NCI-H1436 treated with DMSO at 0.1 percent for 48 hours (cell line): ENCODE measurements around the gene COX5B.
"Not testable (repeated sequence)": the region's sequence is repeated elsewhere in the genome, so short reads cannot be mapped to it uniquely, and the experiment has no call there.

ENCODE experiments used
- DNase-seq: peaks from one replicate; lab custom pipeline; 2025; lab: John Stamatoyannopoulos, UW

The COX5B gene, protein sequence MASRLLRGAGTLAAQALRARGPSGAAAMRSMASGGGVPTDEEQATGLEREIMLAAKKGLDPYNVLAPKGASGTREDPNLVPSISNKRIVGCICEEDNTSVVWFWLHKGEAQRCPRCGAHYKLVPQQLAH

GRCh38 chr2:97645695-97646629 lies at the start of gene COX5B:
Gene COX5B (plus strand): TSS chr2:97646062. CDS start chr2:97646087, 25 bp downstream.
- DNase-seq = peak; percentile 82

GRCh38 chr2:97596180-97596579 lies 49.7 kb upstream of the COX5B start:
- DNase-seq = not testable (repeated sequence)

DNA sequence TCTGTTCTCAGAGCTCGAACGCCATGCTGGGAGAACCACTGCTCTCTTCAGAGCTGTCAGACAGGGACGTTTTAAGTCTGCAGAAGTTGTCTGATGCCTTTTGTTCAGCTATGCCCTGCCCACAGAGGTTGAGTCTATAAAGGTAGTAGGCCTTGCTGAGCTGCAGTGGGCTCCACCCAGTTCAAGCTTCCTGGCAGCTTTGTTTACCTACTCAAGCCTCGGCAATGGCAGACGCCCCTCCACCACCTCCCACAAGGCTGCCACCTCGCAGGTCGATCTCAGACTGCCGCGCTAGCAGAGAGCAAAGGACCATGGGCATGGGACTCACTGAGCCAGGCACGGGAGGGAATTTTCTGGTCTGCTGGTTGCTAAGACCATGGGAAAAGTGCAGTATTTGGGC lies 44.3 kb upstream of the COX5B start:
- DNase-seq = not testable (repeated sequence)

- not testable (repeated sequence) for DNase-seq
Observed at GRCh38 chr2:97605109-97605508, 40.8 kb upstream of the COX5B start.

DNA sequence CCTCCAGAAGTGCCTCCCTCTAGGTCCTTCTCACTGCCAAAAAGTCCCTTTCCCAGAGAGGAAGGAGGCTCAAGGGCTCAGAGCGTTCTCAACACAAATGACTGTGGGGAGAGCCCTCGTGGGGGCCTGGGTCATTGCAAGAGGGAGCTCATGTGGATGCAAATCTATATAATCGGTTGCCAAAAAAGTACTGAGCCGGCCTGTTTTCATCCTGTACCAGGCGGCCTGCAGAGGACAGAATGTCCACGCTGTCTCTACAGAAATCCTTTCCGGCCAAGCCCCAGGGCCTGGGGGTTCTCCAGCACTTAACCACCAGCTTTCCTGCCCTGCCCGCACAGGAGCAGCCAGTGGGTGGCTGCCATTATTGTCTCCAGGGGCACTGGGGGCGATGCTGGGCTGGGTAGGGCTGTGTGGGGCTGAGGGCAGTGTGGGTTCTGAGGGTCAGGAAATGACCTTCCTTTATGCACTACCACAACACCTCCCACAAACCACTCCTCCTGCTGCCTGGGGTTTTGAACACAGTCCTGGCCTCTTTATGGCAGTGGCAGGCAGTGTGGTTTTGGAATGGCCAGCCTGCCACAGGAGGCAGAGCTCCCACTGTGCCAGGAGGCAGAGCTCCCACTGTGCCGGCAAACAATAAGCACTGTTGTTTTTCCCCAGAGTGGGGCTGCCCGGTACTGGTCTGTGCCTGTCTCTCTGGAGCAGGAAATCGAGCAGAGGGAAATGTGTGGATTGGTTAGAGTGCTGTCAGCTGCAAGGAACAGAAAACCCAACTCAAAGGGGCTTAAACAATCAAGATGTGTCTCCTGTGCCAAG lies 40.1 kb upstream of the COX5B start:
- DNase-seq = not testable (repeated sequence)

DNA sequence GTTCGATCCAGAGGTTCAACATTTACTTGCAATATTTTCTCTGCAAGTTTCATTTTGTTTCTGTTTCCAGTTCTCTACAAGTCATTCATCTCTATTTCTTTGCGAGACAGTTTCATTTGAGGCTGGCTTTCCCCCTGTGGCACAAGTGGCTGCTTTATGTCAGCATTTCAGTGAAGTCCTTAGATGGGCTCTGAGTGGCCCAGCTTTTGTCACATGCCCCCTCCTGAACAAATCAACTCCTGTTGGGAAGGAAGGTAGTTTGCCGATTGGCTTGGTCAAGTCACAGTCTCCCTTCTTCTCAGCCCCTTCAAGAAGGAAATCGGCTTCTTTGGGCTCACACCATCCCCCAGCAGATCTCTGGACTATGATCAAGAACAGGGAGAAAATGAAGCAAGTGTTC lies 37.1 kb upstream of the COX5B start:
- not testable (repeated sequence) for DNase-seq

- DNase-seq = not testable (repeated sequence)
Observed at GRCh38 chr2:97611895-97612294, 34.0 kb upstream of the COX5B start.

DNA sequence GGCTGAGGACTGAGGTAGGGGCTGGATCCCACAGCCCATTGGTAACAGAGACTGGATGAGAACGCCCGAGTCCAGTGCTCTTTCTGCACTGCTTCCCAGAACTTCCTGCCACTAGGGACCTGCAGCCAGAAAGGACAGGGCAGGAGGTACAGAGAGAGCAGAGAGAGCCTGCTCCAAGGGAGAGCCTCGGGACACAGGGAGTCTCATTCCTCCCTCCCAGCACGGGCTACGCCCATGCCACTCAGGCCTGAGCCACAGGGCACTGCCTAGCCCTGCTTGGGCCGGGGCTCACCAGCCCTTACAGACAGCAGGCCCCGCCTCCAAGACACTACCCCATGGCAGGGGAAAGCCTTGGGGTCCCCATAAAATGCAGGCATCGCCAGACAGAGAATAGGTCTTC lies 30.1 kb upstream of the COX5B start:
- not testable (repeated sequence) for DNase-seq

GRCh38 chr2:97617911-97618310 lies 28.0 kb upstream of the COX5B start:
- DNase-seq = no peak

DNA sequence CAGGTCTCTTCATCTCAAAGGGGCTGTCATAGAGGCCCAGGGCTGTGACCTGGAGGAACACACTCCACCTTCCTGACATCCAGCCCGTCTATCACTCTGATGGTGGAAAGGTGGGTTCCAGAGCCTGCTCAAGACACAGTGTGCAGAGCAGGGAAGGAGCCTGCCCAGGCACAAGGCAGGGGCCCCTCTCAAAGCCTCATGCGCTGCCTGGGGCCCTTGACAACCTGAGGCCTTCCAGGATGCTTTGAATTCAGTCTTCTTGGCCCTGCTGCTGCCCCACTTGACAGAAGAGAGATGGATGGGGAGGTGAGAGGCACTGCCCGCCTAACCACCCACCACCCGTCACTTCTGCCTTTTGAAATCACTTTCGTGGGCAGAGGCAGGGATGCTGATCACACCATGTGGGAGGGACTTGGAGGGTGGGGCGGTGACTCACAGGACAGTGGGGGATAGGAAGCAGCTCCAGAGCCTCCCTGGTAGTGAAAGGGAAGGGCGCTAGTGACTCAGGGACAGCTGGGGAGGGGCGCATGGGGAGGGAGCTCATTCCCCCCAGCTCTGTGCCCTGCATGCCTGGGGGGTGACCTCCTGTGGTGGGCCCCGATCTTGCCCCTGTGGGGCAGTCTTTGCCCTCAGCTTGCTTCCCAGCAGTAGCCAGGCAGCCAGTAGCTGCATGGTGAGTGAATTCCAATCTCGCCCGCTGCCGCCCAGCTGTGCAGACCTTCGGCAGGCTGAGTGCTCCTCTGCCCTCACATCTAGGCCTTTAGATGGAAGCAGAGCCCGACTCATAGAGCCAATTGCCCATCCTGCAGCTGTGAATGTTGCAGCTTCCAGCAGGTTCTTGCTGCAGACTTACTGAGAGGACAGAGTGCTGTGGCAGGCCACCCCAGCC lies 26.7 kb upstream of the COX5B start:
- DNase-seq = not testable (repeated sequence)

GRCh38 chr2:97620492-97620891 lies 25.4 kb upstream of the COX5B start:
- DNase-seq = not testable (repeated sequence)

DNA sequence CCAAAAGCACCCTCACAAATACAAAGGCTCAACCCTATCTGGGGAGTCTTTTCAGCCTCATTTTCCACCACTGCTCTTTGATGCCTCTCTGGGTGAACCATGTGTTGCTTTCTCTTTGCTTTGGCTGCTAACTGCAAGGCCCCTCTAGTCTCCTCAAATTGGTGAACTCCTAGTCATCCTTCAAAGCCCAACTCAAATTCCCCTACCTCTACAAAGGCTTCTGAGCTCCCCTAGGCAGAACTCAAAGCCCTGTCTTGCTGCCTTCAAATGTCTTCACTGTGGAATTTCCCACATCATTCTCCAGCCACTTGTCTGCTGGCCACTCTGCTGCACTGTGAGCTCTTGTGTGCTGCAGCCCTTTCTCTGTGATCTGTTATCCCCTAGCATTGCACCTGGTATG lies 22.9 kb upstream of the COX5B start:
- DNase-seq = not testable (repeated sequence)

DNA sequence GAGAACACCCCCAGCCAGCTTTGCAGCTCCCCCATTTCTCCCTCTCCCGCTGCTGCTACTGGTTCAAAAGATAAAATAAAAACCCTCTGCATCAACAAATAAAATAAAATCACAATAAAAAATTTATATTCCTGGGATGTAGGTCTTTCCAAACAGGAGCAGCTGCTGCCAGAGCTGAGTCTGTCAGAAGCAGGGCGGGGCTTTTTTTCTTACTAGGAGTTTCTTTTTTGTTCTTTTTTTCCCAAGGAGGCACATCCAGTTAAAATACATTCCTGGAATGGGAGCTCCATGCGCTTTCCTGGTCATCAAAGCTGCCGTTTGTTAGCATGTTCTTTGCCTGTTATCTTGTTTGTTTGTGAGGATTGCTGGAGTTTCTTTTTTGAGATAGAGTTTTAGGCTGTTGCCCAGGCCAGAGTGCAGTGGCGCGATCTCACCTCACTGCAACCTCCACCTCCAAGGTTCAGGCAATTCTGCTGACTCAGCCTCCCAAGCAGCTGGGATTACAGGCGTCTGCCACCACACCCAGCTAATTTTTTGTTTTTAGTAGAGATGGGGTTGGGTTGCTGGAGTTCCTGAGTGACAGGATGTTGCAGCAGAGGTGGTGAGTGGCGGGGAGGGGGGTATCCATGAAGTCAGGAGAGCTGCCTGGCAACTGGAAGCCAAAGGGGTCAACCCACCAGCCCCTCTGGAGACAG lies 20.4 kb upstream of the COX5B start:
- DNase-seq = not testable (repeated sequence)

DNA sequence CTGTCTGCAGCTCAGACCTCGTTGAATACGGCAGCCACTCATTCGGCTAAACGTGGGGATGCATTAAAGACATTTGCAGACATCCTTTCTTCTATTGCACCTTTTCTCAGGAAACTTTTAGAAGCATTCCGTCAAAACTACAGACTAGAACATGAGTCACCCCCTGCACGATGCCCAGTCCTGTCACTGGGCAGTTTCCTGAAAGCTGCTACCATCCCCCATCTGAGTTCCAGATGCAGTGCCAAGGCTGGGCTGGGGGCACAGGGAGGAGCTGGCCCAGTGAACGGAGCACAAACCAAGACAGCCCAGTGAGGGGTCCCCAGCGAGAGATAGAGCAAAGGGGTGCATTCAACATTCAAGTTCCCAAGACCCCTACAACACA lies 19.8 kb upstream of the COX5B start:
- DNase-seq = not testable (repeated sequence)

DNA sequence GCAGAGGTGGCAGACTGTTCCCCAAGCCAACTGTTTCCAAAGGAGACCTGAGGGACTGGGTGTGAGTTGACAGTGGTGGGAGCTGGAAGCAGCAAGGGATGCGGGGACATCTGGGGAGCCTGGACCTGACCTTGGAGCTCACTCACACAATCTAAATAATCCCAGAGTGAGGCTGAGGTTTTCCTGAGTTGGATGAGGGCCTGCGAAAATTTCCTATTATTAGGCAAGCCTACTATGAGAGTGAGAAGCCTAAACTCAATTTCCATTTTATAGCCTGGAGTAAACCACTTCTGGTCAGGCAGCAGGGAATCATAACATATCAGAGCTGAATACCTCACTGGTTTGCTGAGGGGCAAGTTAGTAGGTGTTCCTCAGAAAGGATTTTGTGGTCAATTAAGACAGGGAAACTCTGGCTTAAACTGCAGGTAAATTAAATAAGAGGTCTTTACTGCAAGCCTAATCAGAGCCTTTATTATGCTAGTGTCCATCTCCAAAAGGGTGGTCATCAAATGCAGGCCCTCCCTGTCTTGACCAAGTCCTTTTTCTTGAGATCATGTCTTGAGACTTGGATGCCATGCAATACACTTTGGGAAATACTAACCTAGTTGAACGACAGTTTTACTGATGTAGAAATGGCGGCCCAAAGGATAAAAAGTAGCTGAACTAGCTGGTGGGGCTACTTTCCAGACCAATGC lies 1.7 kb upstream of the COX5B start:
- no peak for DNase-seq

GRCh38 chr2:97645112-97645694 lies 659 bp upstream of the COX5B start:
- DNase-seq = no peak

DNA sequence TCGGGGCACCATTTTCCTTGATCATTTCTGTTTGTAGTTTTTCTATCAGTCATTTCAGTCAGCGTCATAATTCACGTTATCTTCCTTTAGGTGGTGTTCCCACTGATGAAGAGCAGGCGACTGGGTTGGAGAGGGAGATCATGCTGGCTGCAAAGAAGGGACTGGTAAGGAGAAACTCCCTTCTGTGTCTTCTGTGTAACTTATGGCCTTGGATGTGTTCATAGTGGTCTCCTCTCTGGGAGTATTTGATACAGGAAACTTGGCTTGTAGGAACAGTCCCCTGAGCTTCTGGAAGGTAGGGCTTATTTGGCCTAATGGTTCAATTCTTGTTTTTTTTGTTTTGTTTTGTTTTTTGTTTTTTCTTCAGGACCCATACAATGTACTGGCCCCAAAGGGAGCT lies 1.1 kb downstream of the COX5B start:
- no peak for DNase-seq

DNA sequence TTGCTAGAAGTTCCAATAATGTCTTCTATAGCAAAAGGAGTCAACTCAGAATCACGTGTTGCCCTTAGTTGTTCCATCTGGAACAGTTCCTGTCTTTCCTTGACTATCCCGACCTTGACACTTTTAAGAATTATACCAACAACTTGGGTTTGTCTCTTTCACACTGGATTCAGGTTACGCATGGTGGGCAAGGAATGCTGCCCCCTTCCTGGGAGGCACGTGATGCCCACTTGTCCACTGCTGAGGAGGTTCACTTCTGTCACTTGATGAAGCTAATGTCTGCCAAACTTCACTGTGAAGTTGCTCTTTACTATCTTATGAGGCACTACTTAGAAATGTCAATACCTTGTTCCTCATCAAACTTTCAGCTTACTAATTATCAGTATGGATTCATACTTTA lies 5.3 kb downstream of the COX5B start:
- no peak for DNase-seq

- DNase-seq = no peak
Observed at GRCh38 chr2:97653473-97653872, 7.6 kb downstream of the COX5B start.

- DNase-seq = no peak
Observed at GRCh38 chr2:97653874-97654273, 8.0 kb downstream of the COX5B start.
